B cell (primary cell): ENCODE results near the gene ZNF735.
"Not testable (repeated sequence)": the region's sequence is repeated elsewhere in the genome, so short reads cannot be mapped to it uniquely, and the experiment has no call there.

Experiments used
- CTCF ChIP-seq: fragments of 200-600 bp; IDR thresholded peaks from one replicate; pipeline ENCODE4 v1.8.0; 2022; ENCODE audit warnings: antibody characterized with exemption, mild to moderate bottlenecking
- EZH2 ChIP-seq: IDR thresholded peaks from 2 replicates; pipeline ENCODE4 v1.6.1; 2012; ENCODE audit warnings: borderline replicate concordance, low read depth, mild to moderate bottlenecking, moderate library complexity, low read length; ENCODE audit not compliant: insufficient read depth, poor library complexity, severe bottlenecking

GRCh38 chr7:64219710-64220298 is 12.8 kb downstream of the ZNF735 start:
- TF ChIP-seq CTCF, EZH2: not testable (repeated sequence)
